HepG2 (cell line): Measurements from ENCODE around the gene RFXANK. TPM values are rescaled to one million over a fixed set of nuclear protein-coding genes. Genes with fewer than 3 reads are reported as not detected.

Experiments used
- ATAC-seq: fragments of 200-7000 bp; cut with Tn5 transposase; 3 replicates; pipeline ENCODE4 v1.9.1; 2020; ENCODE audit warnings: mild to moderate bottlenecking, moderate library complexity
- BruUV-seq: library from RNA; stranded (reverse); fragments of 400-500 nt; replicated peaks from 2 replicates; lab custom pipeline; 2021; lab: Mats Ljungman, UMichigan
- CTCF ChIA-PET: fragments of 300-600 bp; formaldehyde crosslinking; extraction: SDS; loops from one replicate; lab custom pipeline; 2021; ENCODE audit warnings: low total read pairs, inconsistent platforms, low intra/inter-chr PET ratio; lab: Yijun Ruan, JAX
- POLR2A ChIA-PET: fragments of 350-600 bp; sonication (Branson Sonifier 250); formaldehyde crosslinking; loops from one replicate; lab custom pipeline; 2020; ENCODE audit warnings: antibody characterized with exemption, inconsistent platforms; lab: Yijun Ruan, JAX
- DNase-seq: peaks from one replicate; pipeline ENCODE4 v3.0.0-alpha.2; 2015; ENCODE audit warnings: low spot score
- FAIRE-seq: peaks from 3 replicates; lab custom pipeline; 2011; peaks lifted over from hg19 to GRCh38; lab: Jason Lieb, UNC
- H2AFZ ChIP-seq: one replicate; pipeline ENCODE4 v1.6.1; 2011; ENCODE audit warnings: low read length, inconsistent platforms
- H3K27ac ChIP-seq: fragments of 300-600 bp; 3 replicates; pipeline ENCODE4 v1.8.0; 2011; ENCODE audit warnings: mixed run types, mild to moderate bottlenecking, mixed read lengths, low read length, inconsistent platforms; ENCODE audit not compliant: insufficient read depth; ENCODE audit errors: extremely low read length
- H3K27me3 ChIP-seq, 2 experiments: fragments of 200-600 bp in 1 of 2; 2 replicates in 1 of 2; 3 replicates in 1 of 2; pipeline versions ENCODE4 v1.6.0 to v1.8.0; 2011; ENCODE audit warnings: low read length in 2 of 2, mild to moderate bottlenecking in 2 of 2, moderate library complexity in 2 of 2, inconsistent platforms in 1 of 2; ENCODE audit not compliant: insufficient read depth in 2 of 2, control insufficient read depth in 1 of 2
- H3K36me3 ChIP-seq, 2 experiments: fragments of 200-600 bp in 1 of 2; replicated peaks in 1 of 2; 2 replicates in 1 of 2; 3 replicates in 1 of 2; pipeline versions ENCODE4 v1.5.1 to v1.8.0; 2011; ENCODE audit warnings: low read length in 2 of 2, inconsistent platforms in 1 of 2; ENCODE audit not compliant: insufficient read depth in 2 of 2, control insufficient read depth in 1 of 2
- H3K4me1 ChIP-seq: 2 replicates; pipeline ENCODE4 v1.5.1; 2012; ENCODE audit warnings: low read length, inconsistent platforms; ENCODE audit not compliant: insufficient read depth
- H3K4me2 ChIP-seq: 2 replicates; pipeline ENCODE4 v1.6.0; 2011; ENCODE audit warnings: low read depth, low read length, inconsistent platforms
- H3K4me3 ChIP-seq, 3 experiments: fragments of 200-600 bp in 1 of 3; sonication (generic), shearing (Covaris generic) in 1 of 3; replicated peaks in 1 of 3; 2 replicates each; pipeline ENCODE4 v1.5.1; 2011 to 2016; ENCODE audit warnings: low read length in 3 of 3, inconsistent platforms in 2 of 3, low read depth in 2 of 3, mild to moderate bottlenecking in 2 of 3, control low read depth in 1 of 3, mixed read lengths in 1 of 3; ENCODE audit not compliant: insufficient read depth in 1 of 3
- H3K79me2 ChIP-seq: one replicate; pipeline ENCODE4 v1.6.1; 2011; ENCODE audit warnings: low read length, inconsistent platforms; ENCODE audit not compliant: insufficient read depth
- H3K9ac ChIP-seq: 2 replicates; pipeline ENCODE4 v1.6.0; 2011; ENCODE audit warnings: mild to moderate bottlenecking, low read depth, low read length, inconsistent platforms; ENCODE audit not compliant: insufficient read depth
- H3K9me3 ChIP-seq: 2 replicates; pipeline ENCODE4 v1.5.1; 2012; ENCODE audit warnings: mild to moderate bottlenecking, low read length
- H4K20me1 ChIP-seq: 2 replicates; pipeline ENCODE4 v1.6.0; 2011; ENCODE audit warnings: inconsistent platforms, mild to moderate bottlenecking, low read length, moderate library complexity; ENCODE audit not compliant: insufficient read depth
- AGO1 ChIP-seq: fragments of 200-400 bp; formaldehyde crosslinking; IDR thresholded peaks from 2 replicates; pipeline ENCODE4 v1.6.1; 2017; ENCODE audit warnings: mild to moderate bottlenecking, low read depth, low read length, moderate library complexity; ENCODE audit not compliant: poor library complexity, severe bottlenecking
- ETV5 ChIP-seq: IDR thresholded peaks from 2 replicates; pipeline ENCODE4 v1.6.1; 2018; ENCODE audit warnings: missing biosample characterization, missing genetic modification reagents, inconsistent platforms, borderline replicate concordance
- FOXJ3 ChIP-seq: sonication (generic); formaldehyde crosslinking; IDR thresholded peaks from 2 replicates; pipeline ENCODE4 v1.4.0; 2020; ENCODE audit warnings: missing genetic modification reagents, mild to moderate bottlenecking, borderline replicate concordance
- RAD21 ChIP-seq: fragments of 450-650 bp; formaldehyde crosslinking; IDR thresholded peaks from 2 replicates; pipeline ENCODE4 v1.5.0; 2020; ENCODE audit warnings: mild to moderate bottlenecking
- SP5 ChIP-seq: IDR thresholded peaks from 2 replicates; pipeline ENCODE4 v1.6.1; 2016; ENCODE audit warnings: low read depth, borderline replicate concordance
- ZBTB1 ChIP-seq: sonication (generic); formaldehyde crosslinking; IDR thresholded peaks from 2 replicates; pipeline ENCODE4 v1.4.0; 2020; ENCODE audit warnings: missing genetic modification reagents, borderline replicate concordance
- ZKSCAN5 ChIP-seq: sonication (generic); formaldehyde crosslinking; IDR thresholded peaks from 2 replicates; pipeline ENCODE4 v1.5.1; 2020; ENCODE audit warnings: mild to moderate bottlenecking, missing genetic modification reagents
- ZNF138 ChIP-seq: sonication (generic); formaldehyde crosslinking; IDR thresholded peaks from 2 replicates; pipeline ENCODE4 v1.5.0; 2020; ENCODE audit warnings: mild to moderate bottlenecking, low read depth, missing genetic modification reagents
- ZNF329 ChIP-seq: sonication (generic); formaldehyde crosslinking; IDR thresholded peaks from 2 replicates; pipeline ENCODE4 v1.9.0; 2021; ENCODE audit warnings: low read depth, mild to moderate bottlenecking, missing genetic modification reagents
- ZNF746 ChIP-seq: sonication (generic); formaldehyde crosslinking; IDR thresholded peaks from 2 replicates; pipeline ENCODE4 v1.8.0; 2022; ENCODE audit warnings: mild to moderate bottlenecking, missing genetic modification reagents
- WGBS: methylation state at CpG from one replicate; pipeline ENCODE4 v1.1.6; 2017; ENCODE audit warnings: low lambda C conversion rate; 5-methylcytosine and 5-hydroxymethylcytosine counted together
- in situ Hi-C: cut with HindIII; loops from 2 replicates; pipeline ENCODE4 v1.10.0; 2017; ENCODE audit warnings: low pct_unique_long_range_greater_than_20kb; ENCODE audit not compliant: extremely low pct_ligation_motif_present
- intact Hi-C: fragments of 100-400 bp; cut with micrococcal nuclease; formaldehyde crosslinking; loops from one replicate; pipeline ENCODE4 v1.10.0; 2022; ENCODE audit not compliant: unreplicated experiment
- polyA plus RNA-seq, 8 experiments: library from polyadenylated mRNA; depleted of rRNA in 3 of 8; stranded (reverse) in 7 of 8; unstranded in 1 of 8; fragments of >200 nt; fragmentation: Illumina TruSeq in 4 of 8; extraction: Trizol in 4 of 8; gene quantifications; 2 replicates each; pipeline versions ENCODE4 v1.2.1 to v1.2.3, GENCODE V29; 2011 to 2016; ENCODE audit warnings: low read depth in 4 of 8, missing spikeins in 1 of 8, mixed read lengths in 1 of 8; ENCODE audit not compliant: insufficient read depth in 1 of 8
- total RNA-seq, 5 experiments: library from RNA; depleted of rRNA; stranded (reverse); fragments of >200 nt; fragmentation: Illumina TruSeq; extraction: Trizol; gene quantifications; 2 replicates each; pipeline ENCODE4 v1.2.3, GENCODE V29; 2016; ENCODE audit warnings: low read depth in 1 of 5
- TF ChIP-seq, protein P1 (sequence below): sonication (generic); formaldehyde crosslinking; IDR thresholded peaks from 2 replicates; pipeline ENCODE4 v1.4.0; 2020; ENCODE audit warnings: missing genetic modification reagents
- TF ChIP-seq, protein P2 (sequence below): sonication (generic); formaldehyde crosslinking; IDR thresholded peaks from 2 replicates; pipeline ENCODE4 v1.5.1; 2020; ENCODE audit warnings: mild to moderate bottlenecking, missing genetic modification reagents, borderline replicate concordance
- TF ChIP-seq, protein P3 (sequence below): IDR thresholded peaks from 2 replicates; pipeline ENCODE4 v1.6.1; 2018; ENCODE audit warnings: missing genetic modification reagents, mild to moderate bottlenecking, missing compliant biosample characterization
- TF ChIP-seq, protein P4 (sequence below): sonication (generic); formaldehyde crosslinking; IDR thresholded peaks from 2 replicates; pipeline ENCODE4 v1.4.0; 2020; ENCODE audit warnings: missing genetic modification reagents
- TF ChIP-seq, protein P5 (sequence below): sonication (generic); formaldehyde crosslinking; IDR thresholded peaks from 2 replicates; pipeline ENCODE4 v1.8.0; 2023; ENCODE audit warnings: mild to moderate bottlenecking, missing genetic modification reagents
- TF ChIP-seq, protein P6 (sequence below): sonication (generic); formaldehyde crosslinking; IDR thresholded peaks from 2 replicates; pipeline ENCODE4 v1.5.0; 2020; ENCODE audit warnings: missing genetic modification reagents

RFXANK gene
- total and polyA plus RNA-seq, 2 of the 13 experiments (the other 11 are each of a cell fraction or from before 2014, with no cell fraction given): 49.9 to 80.7 TPM

DNA sequence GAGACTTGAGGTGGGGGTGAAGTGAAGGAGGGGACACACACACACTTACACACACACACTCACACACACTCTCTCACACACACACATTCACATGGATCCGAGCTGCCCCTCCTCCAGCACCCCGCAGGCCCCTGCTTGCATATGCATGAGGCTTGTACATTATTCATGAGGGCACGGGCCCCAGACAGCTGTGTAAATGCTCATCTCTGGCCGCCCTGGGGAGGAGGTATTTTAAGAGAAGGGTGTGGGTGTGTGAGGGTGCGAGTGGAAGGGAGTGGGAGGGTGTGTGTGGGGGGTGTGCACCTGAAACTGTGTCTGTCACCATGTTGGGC lies 22.1 kb downstream of the RFXANK start:
- CTCF ChIA-PET: no interaction called here
- Histone ChIP-seq H3K27me3 (peaks cover 2 to 21% of the 10 kb centered on the region in 2 experiments; a peak in 3 of 5 replicates), H3K9ac (no peak overlapping the region), H2AFZ (no peak overlapping the region), H3K4me1 (no peaks in the 10 kb centered on the region), H3K79me2 (no peaks in the 10 kb centered on the region), H3K4me3 (no peak overlapping the region), H3K4me2 (no peak overlapping the region), H4K20me1 (no peaks in the 10 kb centered on the region; the same call in 1 of the 2 replicates), H3K9me3 (no peaks in the 10 kb centered on the region), H3K36me3 (no peaks in the 10 kb centered on the region), H3K27ac (no peak overlapping the region)
- intact Hi-C loops: no loop called here
- WGBS: 2% methylated on average over 5 of the region's 5 CpGs
- POLR2A ChIA-PET: interaction anchor here (1.6 kb wide), 1 partner anchor 11 kb away, joined by 8 read pairs; the partner anchor contains the start of gene NR2C2AP
- in situ Hi-C loops: no loop called here
- FAIRE-seq (no peak), DNase-seq (no peak), ATAC-seq (no peak)
- no TSS peak for BruUV-seq
- TF ChIP-seq, protein P1, sequence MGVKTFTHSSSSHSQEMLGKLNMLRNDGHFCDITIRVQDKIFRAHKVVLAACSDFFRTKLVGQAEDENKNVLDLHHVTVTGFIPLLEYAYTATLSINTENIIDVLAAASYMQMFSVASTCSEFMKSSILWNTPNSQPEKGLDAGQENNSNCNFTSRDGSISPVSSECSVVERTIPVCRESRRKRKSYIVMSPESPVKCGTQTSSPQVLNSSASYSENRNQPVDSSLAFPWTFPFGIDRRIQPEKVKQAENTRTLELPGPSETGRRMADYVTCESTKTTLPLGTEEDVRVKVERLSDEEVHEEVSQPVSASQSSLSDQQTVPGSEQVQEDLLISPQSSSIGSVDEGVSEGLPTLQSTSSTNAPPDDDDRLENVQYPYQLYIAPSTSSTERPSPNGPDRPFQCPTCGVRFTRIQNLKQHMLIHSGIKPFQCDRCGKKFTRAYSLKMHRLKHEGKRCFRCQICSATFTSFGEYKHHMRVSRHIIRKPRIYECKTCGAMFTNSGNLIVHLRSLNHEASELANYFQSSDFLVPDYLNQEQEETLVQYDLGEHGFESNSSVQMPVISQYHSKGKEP (CRISPR knock-in tag): no peak
- TF ChIP-seq, protein P2, sequence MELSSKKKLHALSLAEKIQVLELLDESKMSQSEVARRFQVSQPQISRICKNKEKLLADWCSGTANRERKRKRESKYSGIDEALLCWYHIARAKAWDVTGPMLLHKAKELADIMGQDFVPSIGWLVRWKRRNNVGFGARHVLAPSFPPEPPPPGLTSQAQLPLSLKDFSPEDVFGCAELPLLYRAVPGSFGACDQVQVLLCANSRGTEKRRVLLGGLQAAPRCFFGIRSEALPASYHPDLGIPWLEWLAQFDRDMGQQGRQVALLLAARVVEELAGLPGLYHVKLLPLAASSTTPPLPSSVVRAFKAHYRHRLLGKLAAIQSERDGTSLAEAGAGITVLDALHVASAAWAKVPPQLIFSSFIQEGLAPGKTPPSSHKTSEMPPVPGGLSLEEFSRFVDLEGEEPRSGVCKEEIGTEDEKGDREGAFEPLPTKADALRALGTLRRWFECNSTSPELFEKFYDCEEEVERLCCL (CRISPR knock-in tag): no peak
- TF ChIP-seq, protein P3, sequence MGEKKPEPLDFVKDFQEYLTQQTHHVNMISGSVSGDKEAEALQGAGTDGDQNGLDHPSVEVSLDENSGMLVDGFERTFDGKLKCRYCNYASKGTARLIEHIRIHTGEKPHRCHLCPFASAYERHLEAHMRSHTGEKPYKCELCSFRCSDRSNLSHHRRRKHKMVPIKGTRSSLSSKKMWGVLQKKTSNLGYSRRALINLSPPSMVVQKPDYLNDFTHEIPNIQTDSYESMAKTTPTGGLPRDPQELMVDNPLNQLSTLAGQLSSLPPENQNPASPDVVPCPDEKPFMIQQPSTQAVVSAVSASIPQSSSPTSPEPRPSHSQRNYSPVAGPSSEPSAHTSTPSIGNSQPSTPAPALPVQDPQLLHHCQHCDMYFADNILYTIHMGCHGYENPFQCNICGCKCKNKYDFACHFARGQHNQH: no peak
- TF ChIP-seq ZBTB1 (CRISPR knock-in tag): no peak
- no peak for TF ChIP-seq SP5
- TF ChIP-seq, protein P4, sequence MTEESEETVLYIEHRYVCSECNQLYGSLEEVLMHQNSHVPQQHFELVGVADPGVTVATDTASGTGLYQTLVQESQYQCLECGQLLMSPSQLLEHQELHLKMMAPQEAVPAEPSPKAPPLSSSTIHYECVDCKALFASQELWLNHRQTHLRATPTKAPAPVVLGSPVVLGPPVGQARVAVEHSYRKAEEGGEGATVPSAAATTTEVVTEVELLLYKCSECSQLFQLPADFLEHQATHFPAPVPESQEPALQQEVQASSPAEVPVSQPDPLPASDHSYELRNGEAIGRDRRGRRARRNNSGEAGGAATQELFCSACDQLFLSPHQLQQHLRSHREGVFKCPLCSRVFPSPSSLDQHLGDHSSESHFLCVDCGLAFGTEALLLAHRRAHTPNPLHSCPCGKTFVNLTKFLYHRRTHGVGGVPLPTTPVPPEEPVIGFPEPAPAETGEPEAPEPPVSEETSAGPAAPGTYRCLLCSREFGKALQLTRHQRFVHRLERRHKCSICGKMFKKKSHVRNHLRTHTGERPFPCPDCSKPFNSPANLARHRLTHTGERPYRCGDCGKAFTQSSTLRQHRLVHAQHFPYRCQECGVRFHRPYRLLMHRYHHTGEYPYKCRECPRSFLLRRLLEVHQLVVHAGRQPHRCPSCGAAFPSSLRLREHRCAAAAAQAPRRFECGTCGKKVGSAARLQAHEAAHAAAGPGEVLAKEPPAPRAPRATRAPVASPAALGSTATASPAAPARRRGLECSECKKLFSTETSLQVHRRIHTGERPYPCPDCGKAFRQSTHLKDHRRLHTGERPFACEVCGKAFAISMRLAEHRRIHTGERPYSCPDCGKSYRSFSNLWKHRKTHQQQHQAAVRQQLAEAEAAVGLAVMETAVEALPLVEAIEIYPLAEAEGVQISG: no peak
- TF ChIP-seq AGO1: no peak
- no peak for TF ChIP-seq ZNF329 (CRISPR knock-in tag)
- TF ChIP-seq, protein P5, sequence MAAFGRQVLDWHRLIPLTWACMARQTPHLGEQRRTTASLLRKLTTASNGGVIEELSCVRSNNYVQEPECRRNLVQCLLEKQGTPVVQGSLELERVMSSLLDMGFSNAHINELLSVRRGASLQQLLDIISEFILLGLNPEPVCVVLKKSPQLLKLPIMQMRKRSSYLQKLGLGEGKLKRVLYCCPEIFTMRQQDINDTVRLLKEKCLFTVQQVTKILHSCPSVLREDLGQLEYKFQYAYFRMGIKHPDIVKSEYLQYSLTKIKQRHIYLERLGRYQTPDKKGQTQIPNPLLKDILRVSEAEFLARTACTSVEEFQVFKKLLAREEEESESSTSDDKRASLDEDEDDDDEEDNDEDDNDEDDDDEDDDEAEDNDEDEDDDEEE: no peak
- no peak for TF ChIP-seq RAD21 (CRISPR knock-in tag)
- TF ChIP-seq ZNF138: no peak
- TF ChIP-seq ETV5 (CRISPR knock-in tag): no peak
- TF ChIP-seq FOXJ3 (CRISPR knock-in tag): no peak
- TF ChIP-seq ZNF746 (CRISPR knock-in tag): no peak
- TF ChIP-seq ZKSCAN5 (CRISPR knock-in tag): no peak
- TF ChIP-seq, protein P6, sequence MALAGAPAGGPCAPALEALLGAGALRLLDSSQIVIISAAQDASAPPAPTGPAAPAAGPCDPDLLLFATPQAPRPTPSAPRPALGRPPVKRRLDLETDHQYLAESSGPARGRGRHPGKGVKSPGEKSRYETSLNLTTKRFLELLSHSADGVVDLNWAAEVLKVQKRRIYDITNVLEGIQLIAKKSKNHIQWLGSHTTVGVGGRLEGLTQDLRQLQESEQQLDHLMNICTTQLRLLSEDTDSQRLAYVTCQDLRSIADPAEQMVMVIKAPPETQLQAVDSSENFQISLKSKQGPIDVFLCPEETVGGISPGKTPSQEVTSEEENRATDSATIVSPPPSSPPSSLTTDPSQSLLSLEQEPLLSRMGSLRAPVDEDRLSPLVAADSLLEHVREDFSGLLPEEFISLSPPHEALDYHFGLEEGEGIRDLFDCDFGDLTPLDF: no peak
